Natural killer cell (primary cell): ENCODE data around the gene PITRM1. TPM values are rescaled to one million over a fixed set of nuclear protein-coding genes. Genes with fewer than 3 reads are reported as not detected.

ENCODE experiments used
- ATAC-seq, 3 donors: fragments of 150-1000 bp in 2 of 3; fragments of 200-7000 bp in 1 of 3; cut with Tn5 transposase; 1 replicate in 1 of 3; 2 replicates in 2 of 3; pipeline ENCODE4 v1.10.0; 2021; ENCODE audit warnings: mild to moderate bottlenecking in 2 of 3, moderate library complexity in 2 of 3
- DNase-seq, 2 donors: peaks; one replicate each; pipeline versions ENCODE4 v3.0.0 to v3.0.0-alpha.2; 2013 to 2021; ENCODE audit warnings: mixed read lengths in 1 of 2
- H3K27ac ChIP-seq: one replicate; pipeline ENCODE4 v1.5.1; 2013; ENCODE audit warnings: mild to moderate bottlenecking, low read length
- H3K27me3 ChIP-seq: one replicate; pipeline ENCODE4 v1.6.1; 2013; ENCODE audit warnings: low read length; ENCODE audit not compliant: control insufficient read depth, insufficient read depth
- H3K36me3 ChIP-seq: one replicate; pipeline ENCODE4 v1.6.1; 2013; ENCODE audit warnings: low read length; ENCODE audit not compliant: control insufficient read depth, insufficient read depth
- H3K4me1 ChIP-seq: one replicate; pipeline ENCODE4 v1.6.1; 2013; ENCODE audit warnings: low read length; ENCODE audit not compliant: control insufficient read depth, insufficient read depth
- H3K4me3 ChIP-seq: one replicate; pipeline ENCODE4 v1.5.1; 2013; ENCODE audit warnings: low read length
- H3K9me3 ChIP-seq: one replicate; pipeline ENCODE4 v1.6.1; 2013; ENCODE audit warnings: low read length; ENCODE audit not compliant: control insufficient read depth, insufficient read depth
- H3K27ac Mint-ChIP-seq, 2 donors: one replicate each; pipeline ENCODE4 v1.8.0; 2022; ENCODE audit warnings: mild to moderate bottlenecking in 2 of 2, mixed read lengths in 2 of 2, moderate library complexity in 1 of 2
- H3K27me3 Mint-ChIP-seq, 2 donors: one replicate each; pipeline ENCODE4 v1.8.0; 2022; ENCODE audit warnings: low read depth in 2 of 2, mixed read lengths in 2 of 2
- H3K36me3 Mint-ChIP-seq: one replicate; pipeline ENCODE4 v1.8.0; 2022; ENCODE audit warnings: mixed read lengths
- H3K4me1 Mint-ChIP-seq, 2 donors: one replicate each; pipeline ENCODE4 v1.8.0; 2022; ENCODE audit warnings: mixed read lengths in 2 of 2
- H3K4me3 Mint-ChIP-seq: one replicate; pipeline ENCODE4 v1.8.0; 2022; ENCODE audit warnings: mild to moderate bottlenecking, moderate library complexity, mixed read lengths
- H3K9me3 Mint-ChIP-seq, 2 donors: one replicate each; pipeline ENCODE4 v1.8.0; 2022; ENCODE audit warnings: mixed read lengths in 2 of 2
- WGBS: methylation state at CpG from one replicate; pipeline ENCODE4 v1.1.7; 2013; ENCODE audit warnings: missing lambda C conversion rate; ENCODE audit not compliant: insufficient coverage; 5-methylcytosine and 5-hydroxymethylcytosine counted together
- intact Hi-C: fragments of 100-400 bp; cut with micrococcal nuclease; formaldehyde crosslinking; loops from one replicate; pipeline ENCODE4 v1.14.2; 2022
- total RNA-seq, 4 donors: library from RNA; stranded (reverse); fragments of 120-200 nt in 1 of 4; gene quantifications; one replicate each; pipeline versions ENCODE4 v1.2.3 to v1.2.4, GENCODE V29; 2013 to 2022
- TF ChIP-seq, protein P1 (sequence below): fragments of 200-600 bp; IDR thresholded peaks from one replicate; pipeline ENCODE4 v1.8.0; 2022; ENCODE audit warnings: antibody characterized with exemption

PITRM1 gene
- total RNA-seq, 3 donors from 2014 or later (not counting 1 experiment from before 2014, with no cell fraction given) = 67.1 to 89.0 (median 70.6) TPM

DNA sequence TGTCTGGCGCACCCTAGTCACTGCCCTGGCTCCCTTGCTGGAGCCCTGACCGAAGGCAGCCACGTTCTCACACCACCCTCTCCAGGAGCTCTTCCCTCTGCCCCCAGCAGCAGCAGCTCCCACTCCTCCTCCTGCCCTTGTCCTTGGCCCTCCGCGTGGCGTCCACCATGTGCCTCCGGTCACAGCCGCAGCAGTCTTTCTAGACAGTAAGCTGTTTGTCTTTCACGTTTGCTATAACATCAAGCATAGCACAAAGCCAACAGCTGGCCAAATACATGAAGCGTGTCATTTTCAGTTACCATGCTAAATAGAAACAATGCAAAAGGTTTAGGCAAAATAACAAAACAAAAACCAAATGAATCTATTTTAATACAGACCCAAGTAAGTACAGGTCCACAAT is 3.3 kb downstream of the PITRM1 start:
- Mint-ChIP-seq H3K27me3 (no peaks in the 10 kb centered on the region), H3K4me1 (peaks cover 13 to 17% of the 10 kb centered on the region in 2 donors), H3K4me3 (no peak overlapping the region), H3K27ac (peak overlapping the region in 1 of 2 donors; percentile 79), H3K9me3 (peaks cover 0 to 2% of the 10 kb centered on the region in 2 donors), H3K36me3 (peaks cover 20% of the 10 kb centered on the region)
- Histone ChIP-seq H3K27me3 (no peaks in the 10 kb centered on the region), H3K4me3 (no peak overlapping the region), H3K4me1 (peaks cover 21% of the 10 kb centered on the region), H3K27ac (no peak overlapping the region), H3K9me3 (no peaks in the 10 kb centered on the region), H3K36me3 (peaks cover 54% of the 10 kb centered on the region)
- intact Hi-C loops = no loop called here
- no peak for ATAC-seq
- TF ChIP-seq, protein P1, sequence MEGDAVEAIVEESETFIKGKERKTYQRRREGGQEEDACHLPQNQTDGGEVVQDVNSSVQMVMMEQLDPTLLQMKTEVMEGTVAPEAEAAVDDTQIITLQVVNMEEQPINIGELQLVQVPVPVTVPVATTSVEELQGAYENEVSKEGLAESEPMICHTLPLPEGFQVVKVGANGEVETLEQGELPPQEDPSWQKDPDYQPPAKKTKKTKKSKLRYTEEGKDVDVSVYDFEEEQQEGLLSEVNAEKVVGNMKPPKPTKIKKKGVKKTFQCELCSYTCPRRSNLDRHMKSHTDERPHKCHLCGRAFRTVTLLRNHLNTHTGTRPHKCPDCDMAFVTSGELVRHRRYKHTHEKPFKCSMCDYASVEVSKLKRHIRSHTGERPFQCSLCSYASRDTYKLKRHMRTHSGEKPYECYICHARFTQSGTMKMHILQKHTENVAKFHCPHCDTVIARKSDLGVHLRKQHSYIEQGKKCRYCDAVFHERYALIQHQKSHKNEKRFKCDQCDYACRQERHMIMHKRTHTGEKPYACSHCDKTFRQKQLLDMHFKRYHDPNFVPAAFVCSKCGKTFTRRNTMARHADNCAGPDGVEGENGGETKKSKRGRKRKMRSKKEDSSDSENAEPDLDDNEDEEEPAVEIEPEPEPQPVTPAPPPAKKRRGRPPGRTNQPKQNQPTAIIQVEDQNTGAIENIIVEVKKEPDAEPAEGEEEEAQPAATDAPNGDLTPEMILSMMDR = no peak
- WGBS = 94% methylated on average over 10 of the region's 10 CpGs
- DNase-seq = no peak

DNA sequence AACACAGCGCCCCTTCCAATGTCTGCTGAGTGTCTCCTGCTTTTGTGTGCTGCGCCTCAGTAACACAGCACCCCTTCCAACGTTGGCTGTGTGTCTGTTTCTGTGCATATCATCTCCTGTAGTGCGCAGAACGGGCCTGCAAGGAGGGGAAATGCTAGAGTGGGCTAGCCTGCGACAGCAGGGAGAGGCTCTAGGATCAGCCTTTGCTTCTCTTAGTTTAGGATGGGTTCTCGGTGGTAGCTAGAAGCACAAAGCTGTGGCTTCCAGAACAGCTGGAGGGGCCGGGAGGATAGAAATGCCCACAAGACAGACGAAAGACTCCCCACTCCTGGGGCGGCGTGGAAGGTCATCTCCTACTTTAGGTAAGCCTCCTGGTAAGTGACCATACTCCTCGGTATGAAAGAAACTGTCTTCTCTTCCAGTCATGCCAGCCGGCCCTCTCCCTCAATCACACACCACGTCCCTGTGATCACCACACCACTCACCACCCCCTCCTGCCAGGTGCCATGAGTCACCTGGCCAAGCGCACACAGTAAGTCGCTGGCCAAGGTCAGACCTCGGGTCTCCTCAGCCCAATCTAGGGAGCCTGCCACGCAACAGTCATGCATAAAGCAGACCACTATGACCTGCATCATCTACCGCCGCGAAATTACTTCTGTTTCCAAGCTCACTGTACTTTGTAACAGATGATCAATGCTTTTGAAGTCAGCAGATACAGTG is 4.8 kb downstream of the PITRM1 start:
- Mint-ChIP-seq H3K27ac (no peak overlapping the region), H3K4me1 (peaks cover 7 to 12% of the 10 kb centered on the region in 2 donors), H3K9me3 (no peaks in the 10 kb centered on the region), H3K4me3 (no peak overlapping the region), H3K27me3 (no peaks in the 10 kb centered on the region), H3K36me3 (peaks cover 20% of the 10 kb centered on the region)
- Histone ChIP-seq H3K27ac (no peak overlapping the region), H3K4me3 (no peak overlapping the region), H3K4me1 (peaks cover 10% of the 10 kb centered on the region), H3K27me3 (no peaks in the 10 kb centered on the region), H3K9me3 (no peaks in the 10 kb centered on the region), H3K36me3 (peaks cover 64% of the 10 kb centered on the region)
- WGBS = 98% methylated on average over 21 of the region's 21 CpGs
- TF ChIP-seq, protein P1 = no peak
- ATAC-seq (no peak), DNase-seq (no peak)
- intact Hi-C loops = no loop called here

- ATAC-seq = no peak
- H3K4me1 ChIP-seq = peaks cover 5% of the 10 kb centered on the region
- no peak overlapping the region for H3K4me3 ChIP-seq
- no peaks in the 10 kb centered on the region for H3K9me3 ChIP-seq
- peaks cover 20% of the 10 kb centered on the region for H3K36me3 Mint-ChIP-seq
- no peak overlapping the region for H3K4me3 Mint-ChIP-seq
- TF ChIP-seq, protein P1 = no peak
- intact Hi-C loops = no loop called here
- WGBS = 95% methylated on average over 9 of the region's 10 CpGs
- peaks cover 6% of the 10 kb centered on the region in 2 donors for H3K4me1 Mint-ChIP-seq
- no peaks in the 10 kb centered on the region for H3K27me3 ChIP-seq
- no peak overlapping the region for H3K27ac ChIP-seq
- no peaks in the 10 kb centered on the region for H3K9me3 Mint-ChIP-seq
- no peak for DNase-seq
- no peak overlapping the region for H3K27ac Mint-ChIP-seq
- no peaks in the 10 kb centered on the region for H3K27me3 Mint-ChIP-seq
- peaks cover 73% of the 10 kb centered on the region for H3K36me3 ChIP-seq
These were observed 5.9 kb downstream of the PITRM1 start for GRCh38 chr10:3166496-3167290.
